SIG-M5 (cell line): ENCODE results near the gene EVA1A.
"Not testable (repeated sequence)": the region's sequence is repeated elsewhere in the genome, so short reads cannot be mapped to it uniquely, and the experiment has no call there.

ENCODE experiments used
- DNase-seq: peaks from one replicate; lab custom pipeline; 2025; lab: John Stamatoyannopoulos, UW

Gene EVA1A

DNA sequence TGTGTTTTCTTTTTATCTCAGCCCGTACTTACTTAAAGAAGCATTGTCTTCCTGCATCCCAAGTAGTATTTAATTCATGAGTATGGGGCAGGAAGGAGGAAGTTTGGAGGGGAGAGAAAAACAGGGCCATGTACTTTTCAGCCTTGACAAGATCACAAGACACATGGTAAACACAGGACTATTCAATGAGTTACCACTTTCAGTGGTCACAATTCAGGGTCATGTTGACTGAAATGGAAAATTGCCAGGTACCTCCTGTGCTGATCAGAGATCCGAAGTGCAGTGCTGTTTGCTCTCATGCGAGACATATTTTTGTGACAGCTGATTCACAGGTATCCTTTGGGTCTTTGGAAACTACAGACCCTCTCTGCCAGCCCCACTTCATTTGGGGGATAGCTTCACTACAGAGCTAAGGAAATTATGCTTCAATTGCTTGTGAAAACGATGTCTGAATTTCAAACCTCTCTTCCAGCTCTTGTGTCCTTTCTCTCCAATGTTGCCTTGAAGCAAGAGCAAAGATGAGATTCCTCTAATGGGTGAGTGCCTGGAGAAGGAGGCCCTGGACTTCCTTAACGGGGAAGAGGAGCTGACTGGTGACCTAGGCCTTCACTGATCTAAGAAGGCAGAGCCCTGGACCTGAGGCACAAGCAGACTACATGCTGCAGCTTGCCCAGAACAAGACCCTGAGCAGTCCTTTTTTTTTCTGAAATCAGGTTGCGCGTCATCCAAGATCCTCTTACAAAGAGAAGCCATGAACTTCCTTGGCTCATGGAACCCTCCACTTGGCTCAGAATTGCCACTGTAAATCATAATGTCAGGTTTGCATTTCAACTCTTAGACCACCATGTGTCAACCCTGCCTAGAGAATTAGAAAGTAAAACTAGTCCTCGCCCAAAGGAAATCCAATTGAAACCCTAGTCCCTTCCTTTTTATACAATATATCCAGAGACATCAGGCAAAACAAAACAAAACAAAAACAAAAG, 44.1 kb downstream of the EVA1A start:
- DNase-seq, result no peak

DNA sequence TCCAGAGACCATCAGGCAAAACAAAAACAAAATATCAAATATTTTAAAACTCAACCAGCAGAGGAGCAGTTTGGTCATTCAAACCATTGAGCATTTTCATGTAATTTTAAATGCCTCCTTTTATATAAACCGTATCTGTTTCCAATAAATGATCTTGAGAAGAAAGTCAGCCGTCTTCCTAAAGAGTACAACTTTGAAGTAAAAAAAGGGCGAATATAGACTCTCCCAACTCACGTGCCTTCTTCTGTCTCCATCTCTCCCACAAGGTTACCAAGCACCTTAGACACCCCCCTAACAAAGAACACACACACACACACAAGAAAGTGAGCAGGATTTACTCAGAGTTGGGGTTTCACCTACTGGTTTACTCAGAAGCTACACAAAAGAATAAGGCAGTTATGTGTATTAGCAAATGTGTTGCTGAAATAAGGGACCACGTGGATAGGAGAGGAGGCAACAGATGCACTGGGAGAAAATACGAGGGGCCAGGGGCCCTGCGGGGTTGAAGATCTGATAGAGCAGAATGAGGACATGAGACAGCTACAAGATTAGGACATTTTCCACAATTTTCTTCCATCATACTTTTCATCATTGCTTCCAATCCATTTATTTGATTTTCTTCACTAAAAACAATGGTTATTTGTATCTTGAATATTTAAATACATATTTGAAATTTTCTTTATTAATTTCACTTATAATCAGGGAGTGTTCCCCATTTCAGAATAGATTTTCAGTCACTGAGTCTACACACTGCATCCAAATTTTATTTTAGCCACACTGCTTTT, 45.0 kb downstream of the EVA1A start:
- no peak for DNase-seq

DNA sequence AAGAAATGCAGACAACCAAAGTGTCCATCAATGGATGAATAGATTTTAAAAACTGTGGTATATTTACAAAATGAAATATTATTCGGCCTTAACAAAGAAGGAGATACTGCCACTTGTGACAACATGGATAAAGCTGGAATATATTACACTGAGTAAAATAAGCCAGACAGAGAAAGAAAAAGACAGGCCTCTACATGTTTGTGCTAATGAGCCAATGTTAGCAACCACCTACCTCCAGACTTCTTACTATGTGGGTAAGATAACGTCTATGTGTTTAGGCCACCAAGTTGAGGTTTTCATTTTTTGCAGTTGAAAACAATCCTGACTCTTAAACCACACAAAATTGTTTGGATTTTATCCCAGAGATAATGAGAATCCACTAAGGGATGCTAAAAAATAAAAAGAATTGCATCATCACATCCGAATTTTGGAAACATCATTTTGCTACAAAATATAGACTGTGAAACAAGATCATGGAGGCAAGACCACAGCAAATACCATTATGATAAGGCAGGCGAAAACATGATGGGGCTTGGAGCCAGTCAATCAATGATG, 47.0 kb downstream of the EVA1A start:
- DNase-seq, result no peak

- DNase-seq, result no peak
Measured at GRCh38 chr2:75512455-75513212, 48.1 kb downstream of the EVA1A start.

DNA sequence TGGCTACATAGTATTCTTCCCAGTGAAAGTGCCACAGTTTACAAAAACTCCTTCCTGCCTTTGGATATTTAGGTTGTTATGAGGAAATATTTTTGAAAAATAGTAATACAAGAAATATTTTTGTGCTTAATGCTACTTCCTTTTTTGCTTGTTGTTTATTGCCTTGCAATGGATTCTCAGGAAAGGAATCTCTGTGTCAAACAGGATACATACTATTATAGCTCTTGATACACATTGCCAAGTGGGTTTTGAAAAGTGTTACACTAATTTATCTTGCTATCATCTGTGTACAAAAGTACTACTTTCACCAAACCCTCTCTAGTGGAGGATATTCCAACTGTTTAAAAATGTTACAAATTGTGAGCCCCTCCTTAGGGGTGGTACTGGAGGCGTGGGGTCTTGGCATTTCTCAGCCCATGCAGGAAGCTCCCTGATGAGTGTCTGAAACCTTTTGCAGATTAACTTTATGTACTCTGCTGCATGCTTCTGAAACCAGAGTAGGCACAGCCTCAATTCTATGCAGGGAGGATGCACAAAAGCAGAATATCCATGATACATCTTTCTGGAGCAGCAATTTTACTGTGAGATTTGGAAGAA, 54.5 kb downstream of the EVA1A start:
- DNase-seq, result no peak

DNA sequence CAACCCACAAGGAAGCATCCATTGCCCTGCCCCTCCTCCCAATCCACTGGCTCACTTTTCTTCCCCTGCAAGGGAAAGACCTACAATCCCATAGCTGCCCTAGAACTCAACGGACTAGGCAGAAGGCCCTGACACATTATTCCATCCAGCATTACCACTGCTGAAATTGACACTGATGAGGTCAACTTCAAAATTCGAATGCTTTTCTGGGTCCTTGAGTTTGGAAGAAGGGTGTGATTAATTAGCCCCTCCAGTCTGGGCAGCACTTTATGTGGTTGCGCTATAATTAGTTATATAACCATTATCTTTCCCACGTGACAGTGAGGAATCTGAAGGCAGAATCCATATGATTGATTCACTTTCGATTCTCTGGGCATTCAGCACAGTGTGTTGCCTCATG, 55.7 kb downstream of the EVA1A start:
- no peak for DNase-seq

GRCh38 chr2:75503048-75503607, 57.6 kb downstream of the EVA1A start:
- DNase-seq, result no peak

- no peak for DNase-seq
Measured at GRCh38 chr2:75500633-75501032, 60.1 kb downstream of the EVA1A start.

- no peak for DNase-seq
Measured at GRCh38 chr2:75499534-75499933, 61.2 kb downstream of the EVA1A start.

GRCh38 chr2:75498907-75499306, 61.8 kb downstream of the EVA1A start:
- no peak for DNase-seq

DNA sequence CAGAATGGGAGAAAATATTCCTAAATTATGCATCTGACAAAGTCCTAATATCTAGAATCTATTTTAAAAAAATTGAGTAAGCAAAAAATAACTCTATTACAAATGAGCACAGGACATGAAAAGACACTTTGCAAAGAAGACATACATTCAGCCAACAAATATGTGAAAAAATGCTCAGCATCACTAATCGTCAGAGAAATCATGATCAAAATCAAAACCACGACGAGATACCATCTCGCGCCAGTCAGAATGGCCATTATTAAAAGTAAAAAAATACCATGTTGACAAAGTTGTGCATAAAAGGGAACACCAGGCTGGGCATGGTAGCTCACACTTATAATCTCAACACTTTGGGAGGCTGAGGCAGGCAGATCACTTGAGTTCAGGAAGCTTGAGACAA, 63.5 kb downstream of the EVA1A start:
- DNase-seq, result no peak

DNA sequence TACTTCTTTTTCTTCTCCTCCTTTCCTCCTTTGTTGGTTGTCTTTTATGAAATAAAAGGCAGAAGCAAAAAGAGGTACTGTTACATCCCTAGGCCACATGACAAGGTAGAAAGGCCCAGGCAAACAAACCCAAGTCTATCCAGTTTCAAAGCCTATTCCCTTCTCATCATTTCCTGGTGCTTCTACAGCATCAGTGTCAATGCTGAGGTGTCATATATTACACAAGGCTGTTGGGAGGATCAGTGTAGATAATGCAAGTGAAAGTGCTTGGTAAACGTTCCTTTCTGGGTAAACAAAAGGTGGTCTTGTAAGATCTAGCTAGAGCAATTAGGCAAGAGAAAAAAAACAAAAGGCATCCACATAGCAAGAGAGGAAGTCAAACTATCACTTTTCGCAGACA, 64.9 kb downstream of the EVA1A start:
- DNase-seq, result no peak

GRCh38 chr2:75494137-75494769, 66.5 kb downstream of the EVA1A start:
- DNase-seq, result no peak

DNA sequence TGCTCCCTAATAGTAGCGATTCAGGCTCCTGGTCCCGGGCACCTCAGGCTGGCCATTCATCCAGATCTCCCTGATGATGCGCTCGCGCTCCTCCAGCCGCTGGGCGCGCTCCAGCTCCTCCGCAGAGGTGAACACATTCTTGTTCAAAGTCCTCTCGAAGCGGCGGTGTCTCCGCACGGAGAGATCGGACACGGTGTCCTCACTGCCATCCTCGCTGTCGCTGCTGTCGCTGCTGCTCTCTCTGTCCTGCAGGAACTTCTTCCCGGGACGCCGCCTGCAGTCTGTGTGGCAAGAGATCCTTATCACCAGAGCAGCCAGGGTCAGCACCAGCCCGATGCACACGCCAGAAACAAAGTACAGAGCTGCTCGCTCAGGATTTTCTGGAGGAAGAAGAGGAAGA, 67.5 kb downstream of the EVA1A start:
- DNase-seq, result no peak

GRCh38 chr2:75491129-75491753, 69.5 kb downstream of the EVA1A start:
- no peak for DNase-seq

DNA sequence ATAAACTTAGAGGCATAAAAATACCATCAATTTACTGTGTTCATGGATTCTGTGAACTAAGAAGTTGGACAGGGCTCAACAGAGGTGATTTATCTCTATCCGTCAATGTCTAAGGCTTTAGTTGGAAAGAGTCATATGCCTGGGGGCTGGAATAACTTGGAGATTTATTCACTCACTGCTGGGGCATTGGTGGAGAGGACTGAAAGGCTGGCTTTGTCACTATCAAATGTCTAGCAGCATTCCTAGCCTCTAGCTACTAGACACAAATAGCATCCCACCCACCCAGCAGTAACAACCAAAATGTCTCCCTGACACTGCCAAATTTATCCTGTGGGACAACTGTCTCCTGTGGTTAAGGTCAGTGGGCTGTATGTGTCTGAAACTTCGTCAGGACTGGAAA, 71.0 kb downstream of the EVA1A start:
- no peak for DNase-seq

- no peak for DNase-seq
Measured at GRCh38 chr2:75488157-75488556, 72.6 kb downstream of the EVA1A start.

GRCh38 chr2:75486735-75487134, 74.0 kb downstream of the EVA1A start:
- not testable (repeated sequence) for DNase-seq

- no peak for DNase-seq
Measured at GRCh38 chr2:75484840-75485239, 75.9 kb downstream of the EVA1A start.

DNA sequence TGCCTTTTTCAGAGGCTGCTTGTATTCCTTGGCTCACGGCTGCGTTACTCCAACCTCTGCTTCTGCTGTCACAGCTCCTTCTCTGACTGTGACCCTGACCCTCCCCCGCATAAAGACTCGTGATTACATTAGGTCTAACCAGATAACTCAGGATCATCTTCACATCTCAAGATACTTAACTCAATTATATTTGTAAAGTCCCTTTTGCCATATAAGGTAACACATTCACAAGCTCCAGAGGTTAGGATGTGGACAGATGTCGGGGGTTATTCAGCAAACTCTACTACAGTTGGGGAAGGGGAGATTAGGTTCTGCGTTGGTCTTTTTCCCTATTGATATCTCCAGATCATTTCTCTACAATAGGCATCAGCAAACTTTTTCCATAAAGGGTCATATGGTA, 76.9 kb downstream of the EVA1A start:
- DNase-seq, result no peak
